NCI-H146 treated with DMSO at 0.1 percent for 48 hours (cell line): ENCODE measurements around the gene RMDN2.

Experiments
- DNase-seq: peaks from one replicate; lab custom pipeline; 2025; ENCODE audit not compliant: unreplicated experiment; lab: John Stamatoyannopoulos, UW

Gene RMDN2, protein sequence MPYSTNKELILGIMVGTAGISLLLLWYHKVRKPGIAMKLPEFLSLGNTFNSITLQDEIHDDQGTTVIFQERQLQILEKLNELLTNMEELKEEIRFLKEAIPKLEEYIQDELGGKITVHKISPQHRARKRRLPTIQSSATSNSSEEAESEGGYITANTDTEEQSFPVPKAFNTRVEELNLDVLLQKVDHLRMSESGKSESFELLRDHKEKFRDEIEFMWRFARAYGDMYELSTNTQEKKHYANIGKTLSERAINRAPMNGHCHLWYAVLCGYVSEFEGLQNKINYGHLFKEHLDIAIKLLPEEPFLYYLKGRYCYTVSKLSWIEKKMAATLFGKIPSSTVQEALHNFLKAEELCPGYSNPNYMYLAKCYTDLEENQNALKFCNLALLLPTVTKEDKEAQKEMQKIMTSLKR

DNA sequence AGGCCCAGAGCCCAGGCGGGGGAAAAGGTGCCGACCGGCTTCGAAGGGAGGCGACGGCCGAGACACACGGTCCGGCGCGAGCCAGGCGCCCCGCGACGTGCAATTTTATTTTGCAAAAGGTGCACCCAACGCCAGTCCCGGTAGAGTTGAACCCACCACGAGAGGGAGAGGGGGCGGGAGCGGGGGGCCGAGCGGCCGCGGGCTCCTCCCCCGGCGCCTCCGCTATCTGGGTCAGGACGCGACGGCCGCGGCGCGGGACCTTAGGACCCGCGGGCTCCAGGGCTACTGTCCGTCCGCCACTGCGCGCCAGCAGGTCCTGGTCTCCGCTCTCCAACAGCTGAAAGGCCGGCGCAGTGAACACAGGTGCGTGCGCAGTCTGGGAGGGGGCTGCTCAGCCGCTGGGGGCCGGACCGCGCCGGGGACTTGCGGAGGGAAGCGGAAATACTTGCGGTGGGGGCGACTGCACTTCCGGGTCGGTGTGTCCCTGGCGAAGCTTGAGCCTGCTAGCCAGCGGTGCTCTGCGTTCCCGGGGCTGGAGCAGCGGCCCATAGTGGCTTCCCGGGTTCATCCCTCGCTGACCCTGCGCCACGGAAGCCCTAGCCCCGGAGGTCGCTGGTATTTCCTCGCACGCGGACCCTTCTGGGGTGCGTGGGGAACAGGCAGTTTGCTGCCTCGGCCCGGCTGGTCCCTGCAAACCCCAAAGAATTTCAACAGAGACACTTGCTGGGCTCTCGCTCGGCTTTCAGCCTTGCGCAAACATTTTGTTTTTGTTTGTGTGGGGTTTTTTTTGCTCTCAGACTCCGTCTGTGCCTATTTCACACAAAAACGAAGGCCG is at the start of gene RMDN2:
Gene RMDN2 (plus strand): TSS at position 225 of the 835 bp plus-strand sequence. CDS start 3,991 bp downstream, outside the sequence.
- DNase-seq: peak; percentile 92

DNA sequence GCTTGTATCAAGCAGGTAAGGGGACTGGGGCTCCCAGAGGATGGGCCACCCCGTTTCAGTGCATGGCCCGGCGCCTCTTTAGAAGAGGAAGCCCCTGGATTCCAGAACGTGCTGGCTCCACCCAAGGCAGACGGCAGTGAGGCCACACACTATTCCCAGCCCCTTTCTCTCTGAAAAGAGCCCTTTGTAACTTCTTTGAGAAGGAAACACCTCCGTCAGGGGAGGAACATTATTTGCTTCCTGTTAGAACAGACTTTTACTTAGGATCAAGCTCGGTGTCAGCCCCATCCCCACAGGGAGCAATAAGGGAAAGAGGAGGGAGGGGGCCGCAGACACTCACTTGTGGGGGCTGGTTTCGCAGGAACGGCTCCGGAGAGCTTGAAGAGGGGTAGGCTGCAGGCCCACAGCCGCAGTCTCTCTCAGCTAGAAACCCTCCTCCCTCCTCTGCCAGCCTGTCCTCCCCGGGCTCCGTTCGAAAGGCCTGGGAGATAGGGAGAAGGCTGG is 49.6 kb upstream of the RMDN2 start:
- no peak for DNase-seq

DNA sequence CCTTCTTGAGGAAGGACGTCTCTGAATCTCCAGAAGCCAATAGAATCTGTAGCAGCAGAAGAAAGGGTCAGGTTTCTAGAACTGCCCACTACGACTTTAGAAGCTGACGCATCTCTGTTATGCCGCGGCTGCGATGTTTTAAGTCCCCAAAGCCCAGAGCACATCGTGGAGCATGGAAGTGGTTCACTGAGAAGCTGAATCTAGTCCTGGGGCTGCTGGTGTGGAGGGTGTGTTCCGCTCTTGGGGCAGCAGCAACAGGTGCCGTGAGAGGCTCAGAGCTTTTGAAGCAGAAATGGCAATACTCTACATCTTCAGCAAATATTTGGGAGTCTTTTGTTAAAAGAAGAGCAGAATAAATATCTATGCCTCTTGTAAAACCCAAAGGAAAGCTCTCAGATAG is 48.9 kb upstream of the RMDN2 start:
- DNase-seq: no peak

DNA sequence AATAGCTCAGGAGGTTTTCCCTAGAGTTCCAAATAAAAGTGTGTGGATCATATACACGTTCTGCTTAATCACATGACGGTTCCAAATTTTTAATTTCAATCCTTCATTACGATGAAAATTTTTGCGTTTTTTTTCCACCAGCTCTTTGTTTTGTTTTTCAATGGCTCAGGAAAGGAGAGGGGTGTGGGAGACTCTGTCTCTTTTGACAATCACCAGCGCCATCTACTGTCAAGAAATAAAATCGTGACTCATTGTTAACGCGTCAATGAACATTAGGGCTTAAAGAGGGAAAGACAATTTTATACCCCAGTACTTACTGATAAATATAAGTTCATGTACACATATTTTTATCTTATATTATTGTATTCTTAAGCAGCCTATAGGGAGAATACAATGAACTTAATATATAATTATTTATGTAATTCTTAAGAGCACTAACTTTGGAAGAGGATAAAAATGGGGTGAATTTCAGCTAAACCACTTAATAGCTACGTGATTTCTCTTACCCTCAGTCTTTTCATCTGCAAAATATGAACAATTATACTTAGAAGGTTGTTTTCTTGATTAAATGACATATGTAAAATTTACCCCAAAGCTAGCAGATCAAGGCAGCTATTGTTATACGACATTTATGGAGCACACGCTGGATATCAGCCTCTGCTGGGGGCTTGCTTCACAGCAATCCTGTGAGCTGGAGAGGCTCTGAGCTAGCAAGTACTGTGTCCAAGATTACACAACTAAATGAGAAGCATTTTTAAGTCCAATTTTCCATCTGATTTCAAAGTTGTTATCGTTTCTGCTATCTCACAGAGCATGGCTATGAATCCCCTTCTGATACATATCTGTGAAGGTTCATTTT is 47.4 kb upstream of the RMDN2 start:
- peak; percentile 71 for DNase-seq

DNA sequence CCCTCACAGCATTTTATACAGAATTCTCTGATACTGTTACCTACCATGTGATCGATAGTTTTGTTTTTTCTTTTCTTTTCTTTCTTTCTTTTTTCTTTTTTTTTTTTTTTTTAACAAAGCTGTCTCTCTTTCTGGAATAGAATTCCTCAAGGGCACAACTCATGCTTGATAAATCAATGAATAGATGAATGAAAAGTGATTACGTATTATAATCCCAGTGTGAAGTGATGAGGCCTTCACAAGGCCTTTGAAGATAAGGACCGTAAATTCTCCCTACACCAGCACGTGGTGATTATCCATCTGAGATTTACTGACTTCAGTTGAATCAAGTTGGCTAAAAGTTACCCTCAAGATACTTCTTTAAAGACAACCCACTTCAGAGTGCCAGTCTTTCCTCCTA is 46.6 kb upstream of the RMDN2 start:
- DNase-seq: no peak

DNA sequence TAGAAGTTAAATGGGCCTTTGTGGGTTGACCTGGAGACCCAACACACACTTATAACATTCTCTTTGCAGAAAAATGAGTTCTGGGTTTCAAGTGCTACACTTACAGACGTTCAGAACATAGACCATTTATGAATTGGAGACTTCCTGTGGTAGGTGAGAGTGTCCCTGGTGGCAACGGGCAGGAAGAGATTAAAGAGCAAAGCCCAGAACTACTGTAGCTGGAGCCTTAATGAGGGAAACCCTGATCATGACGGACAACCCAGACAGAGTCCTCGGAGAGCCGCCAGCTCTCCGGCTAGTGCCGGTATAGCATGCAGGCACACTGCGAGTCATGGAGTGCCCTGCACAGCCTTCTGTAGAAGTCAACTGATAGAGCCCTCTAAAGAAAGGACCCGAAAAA is 44.5 kb upstream of the RMDN2 start:
- no peak for DNase-seq

DNA sequence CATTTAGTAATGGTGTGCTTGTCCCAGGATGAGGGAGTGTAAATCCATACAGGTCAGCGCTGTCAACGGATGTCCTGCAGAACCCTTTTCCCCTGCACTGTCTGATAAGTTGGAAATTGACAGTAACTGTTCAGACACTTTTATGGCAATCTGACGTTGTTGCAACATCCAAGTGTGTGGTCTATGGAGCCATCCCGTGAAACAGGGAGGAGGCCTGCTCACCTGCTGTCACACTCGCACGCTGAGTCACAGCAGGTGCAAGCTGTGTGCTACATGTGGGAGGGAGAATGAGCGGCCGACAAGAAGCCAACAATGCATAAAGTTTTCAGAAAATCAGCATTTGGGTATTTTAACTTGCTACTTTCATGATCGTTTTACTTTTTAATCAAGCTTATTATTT is 43.7 kb upstream of the RMDN2 start:
- peak; percentile 56 for DNase-seq

DNA sequence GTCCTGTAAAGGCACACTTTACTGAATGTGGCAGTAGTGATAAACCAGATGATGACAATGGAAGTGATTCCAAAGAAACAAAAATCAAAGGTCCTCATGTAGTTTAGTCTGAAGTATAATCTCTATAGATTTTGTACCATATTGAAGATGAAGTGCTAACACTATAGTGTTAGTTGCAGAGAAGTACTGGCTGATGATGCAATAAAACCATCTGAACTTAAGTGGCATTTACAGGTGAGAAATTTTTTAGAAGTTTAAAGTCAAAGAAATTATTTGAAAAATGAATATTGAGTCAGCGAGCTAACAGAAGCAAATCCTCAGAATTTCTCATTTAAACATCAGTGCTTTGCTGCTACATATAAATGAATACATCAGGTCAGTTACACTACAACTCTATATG is 43.1 kb upstream of the RMDN2 start:
- DNase-seq: no peak

DNA sequence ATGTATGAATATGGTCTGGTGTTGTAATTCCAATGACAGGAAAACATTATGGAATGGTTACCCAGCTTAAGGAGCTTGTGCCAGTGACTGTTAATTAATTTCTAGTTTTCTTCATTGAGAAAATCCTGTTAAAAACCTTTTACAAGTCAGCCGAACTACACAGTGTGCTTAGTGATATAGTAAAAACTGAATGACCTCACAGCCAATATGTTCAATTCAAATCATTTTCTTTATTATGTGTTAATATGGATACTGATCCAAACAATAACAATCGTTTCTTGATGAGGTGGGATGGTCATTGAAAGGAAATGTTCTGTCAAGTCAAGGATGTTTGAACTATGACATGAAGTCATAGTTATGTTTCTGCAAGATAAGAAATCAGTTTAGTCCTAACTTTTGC is 41.6 kb upstream of the RMDN2 start:
- DNase-seq: no peak

DNA sequence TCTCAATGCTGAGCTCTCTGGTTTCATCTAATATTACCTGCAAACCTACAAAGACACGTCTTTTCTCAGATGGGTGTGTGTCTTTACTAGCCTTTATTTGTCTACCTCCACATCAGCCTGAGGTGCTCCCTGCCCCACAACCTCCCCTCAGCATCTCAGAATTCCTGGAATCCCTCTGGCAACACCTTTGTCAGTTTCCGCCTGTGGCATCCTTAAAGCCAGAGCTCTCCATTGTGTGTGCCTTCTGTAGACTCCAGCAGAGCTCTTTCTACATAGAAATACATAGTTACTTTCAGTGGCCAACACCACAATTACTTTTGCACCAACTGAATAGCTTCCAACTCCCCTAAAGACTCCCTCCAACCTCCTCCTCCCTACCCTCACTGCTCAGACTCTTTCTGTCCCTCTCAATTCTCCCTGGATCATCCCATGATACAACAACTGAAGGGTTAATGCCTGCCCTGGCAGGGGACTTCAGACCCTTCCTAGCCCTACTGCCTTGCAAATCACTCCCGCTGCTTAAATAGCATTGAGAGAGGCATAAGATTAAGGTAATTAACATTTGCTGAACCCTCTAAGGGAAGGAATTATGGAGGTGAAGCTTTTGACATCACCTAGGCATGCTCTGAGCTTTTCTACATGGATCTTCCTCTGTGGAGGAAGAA is 39.6 kb upstream of the RMDN2 start:
- no peak for DNase-seq

DNA sequence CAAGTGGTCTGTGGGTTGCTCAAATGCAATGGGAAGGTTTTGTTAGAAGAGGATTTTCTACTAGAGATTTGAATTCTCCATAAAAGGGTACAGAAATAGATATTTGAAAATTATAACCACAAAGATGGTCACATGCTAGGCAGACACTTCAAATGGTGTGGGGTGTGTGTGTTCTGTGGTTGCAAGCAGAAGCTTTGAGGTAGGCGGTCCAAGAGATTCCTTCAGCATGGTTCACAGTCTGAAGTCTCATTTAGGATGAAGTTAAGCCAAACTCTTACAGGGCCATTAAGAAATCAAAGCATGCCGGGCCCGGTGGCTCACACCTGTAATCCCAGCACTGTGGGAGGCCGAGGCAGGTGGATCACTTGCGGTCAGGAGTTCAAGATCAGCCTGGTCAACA is 38.3 kb upstream of the RMDN2 start:
- DNase-seq: no peak

DNA sequence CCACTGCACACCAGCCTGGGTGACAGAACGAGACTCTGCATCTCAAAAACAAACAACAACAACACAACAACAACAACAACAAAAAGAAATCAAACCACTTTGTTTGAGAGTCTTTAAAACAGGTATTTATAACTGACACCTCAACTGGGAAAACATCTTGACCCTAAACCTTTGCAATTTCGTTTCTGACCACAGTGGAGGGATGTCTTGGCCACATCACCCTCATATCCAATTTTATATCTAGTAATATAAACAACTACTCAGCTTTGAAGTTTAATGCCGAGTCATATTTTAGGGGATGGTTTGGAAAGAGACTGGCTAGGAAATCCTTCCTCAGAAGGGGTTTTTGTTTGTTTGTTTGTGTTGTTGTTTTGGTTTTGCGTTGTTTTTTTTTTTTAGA is 37.8 kb upstream of the RMDN2 start:
- DNase-seq: no peak

DNA sequence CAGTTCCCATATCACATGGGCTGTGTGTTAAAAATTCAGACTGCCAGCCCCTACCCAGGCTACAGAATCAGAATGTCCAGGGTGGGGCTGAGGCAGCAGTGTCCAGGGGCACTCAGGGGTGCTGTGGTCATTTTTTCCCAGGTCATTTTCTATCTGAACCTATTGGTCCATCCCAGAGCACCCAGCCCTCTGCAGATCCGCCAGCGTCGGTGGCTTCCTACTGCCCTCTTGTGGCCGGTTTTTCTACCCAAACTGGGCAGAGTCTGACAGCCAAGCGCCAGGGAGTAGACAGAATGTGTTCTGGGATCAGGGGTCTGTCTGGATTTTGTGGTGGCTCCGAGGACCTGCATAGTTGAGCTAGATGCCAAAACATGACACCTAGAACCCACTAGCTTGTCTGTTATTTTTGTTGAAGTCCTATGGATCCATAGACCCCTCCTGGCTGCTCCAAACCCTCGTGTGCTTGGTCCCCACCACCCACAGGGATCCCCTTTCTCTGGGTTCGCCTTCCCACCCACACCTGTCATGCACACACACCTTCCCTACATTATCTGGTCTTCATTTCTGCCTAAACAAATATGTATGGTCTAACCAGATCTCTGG is 34.1 kb upstream of the RMDN2 start:
- DNase-seq: peak; percentile 50

DNA sequence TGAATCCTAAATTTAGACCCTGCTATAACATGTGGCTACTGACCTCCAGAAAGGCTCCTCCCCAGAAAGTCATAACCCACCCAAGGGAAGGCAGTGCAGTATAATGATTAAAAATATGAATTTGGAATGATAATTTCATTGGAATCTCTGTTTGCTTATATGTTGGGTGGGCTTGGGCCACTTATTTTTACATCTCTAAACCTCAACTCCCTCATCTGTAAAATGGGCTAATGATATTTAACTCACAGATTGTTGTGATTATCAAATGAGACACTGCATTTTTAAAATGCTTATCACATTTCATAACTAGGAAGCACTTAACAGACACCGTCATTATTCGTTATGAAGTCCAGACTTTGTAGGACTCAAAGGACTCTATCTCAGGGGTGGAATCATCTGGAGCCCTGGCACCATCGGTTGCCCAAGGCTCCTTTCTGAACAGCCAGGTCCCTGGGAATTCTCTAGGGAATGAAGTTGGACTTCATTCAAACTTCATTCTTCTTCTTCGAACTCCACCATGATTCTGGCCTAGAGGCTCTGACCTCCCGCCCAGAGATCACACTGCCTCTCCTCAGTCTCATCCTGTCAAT is 33.1 kb upstream of the RMDN2 start:
- DNase-seq: no peak

DNA sequence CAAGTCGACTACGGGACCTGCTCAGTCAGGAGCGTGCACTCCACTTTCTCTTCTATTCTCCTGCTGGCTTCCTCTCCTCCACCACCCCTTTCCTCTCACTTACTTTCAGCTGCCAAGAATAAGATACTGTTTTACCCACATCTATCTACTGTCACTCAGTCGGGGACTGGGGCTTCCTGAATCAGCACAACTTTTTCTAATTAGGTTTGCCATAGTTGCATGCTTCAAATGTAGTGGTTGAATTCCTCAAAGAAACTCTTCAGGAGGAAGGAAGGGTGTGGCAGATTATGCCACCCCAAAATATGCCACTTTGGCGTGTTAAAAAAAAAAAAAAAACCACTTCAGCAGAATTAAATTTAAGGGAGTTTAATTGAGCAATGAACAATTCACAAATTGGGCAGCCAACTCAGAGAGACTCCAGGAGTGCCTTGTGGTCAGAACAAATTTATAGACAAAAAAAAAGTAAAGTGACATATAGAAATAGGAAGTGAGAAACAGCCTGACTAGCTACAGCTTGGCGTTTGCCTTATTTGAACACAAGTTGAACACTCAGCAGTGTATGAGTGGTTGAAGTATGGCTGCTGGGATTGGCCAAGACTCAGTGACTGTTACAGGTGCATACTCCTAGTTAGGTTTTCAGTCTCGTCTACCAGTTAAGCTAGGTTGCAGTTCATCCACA is 32.5 kb upstream of the RMDN2 start:
- no peak for DNase-seq

DNA sequence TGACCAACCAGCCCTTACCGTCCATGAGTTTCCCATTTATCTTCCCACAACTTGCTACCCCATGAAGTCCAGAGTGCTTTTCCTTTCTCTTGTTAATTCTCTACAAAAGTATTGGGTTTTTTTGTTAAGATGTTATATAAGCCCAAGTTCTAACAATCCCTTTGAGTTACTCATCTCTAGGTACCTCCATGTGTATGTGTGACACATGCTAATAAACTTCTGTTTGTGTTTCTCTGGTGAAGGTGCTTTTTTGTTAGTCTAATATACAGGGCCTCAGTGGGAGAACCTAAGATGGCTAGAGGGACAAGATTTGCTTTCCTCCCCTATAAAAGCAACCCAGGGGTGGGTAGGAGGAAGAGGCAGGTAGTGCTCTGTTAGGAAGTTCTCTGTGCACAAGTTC is 31.8 kb upstream of the RMDN2 start:
- no peak for DNase-seq

DNA sequence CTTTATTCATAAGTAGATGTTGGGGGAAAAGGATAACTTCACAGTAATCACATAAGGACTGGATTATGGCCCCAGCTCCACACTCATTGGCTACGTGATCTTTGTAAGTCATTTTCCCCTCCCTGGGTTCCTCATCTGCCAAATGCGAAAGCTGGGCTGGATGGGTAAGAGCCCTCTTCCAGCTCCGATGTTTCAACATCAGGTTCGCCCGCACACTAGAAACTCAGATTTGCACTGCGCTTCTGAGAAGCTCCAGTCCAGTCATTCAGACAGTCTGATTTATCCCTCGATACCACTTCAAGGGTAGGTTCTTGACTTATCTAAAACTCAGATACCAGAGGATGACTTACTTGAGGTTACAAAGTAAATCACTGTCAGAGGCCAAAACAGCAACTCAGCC is 31.0 kb upstream of the RMDN2 start:
- DNase-seq: no peak

DNA sequence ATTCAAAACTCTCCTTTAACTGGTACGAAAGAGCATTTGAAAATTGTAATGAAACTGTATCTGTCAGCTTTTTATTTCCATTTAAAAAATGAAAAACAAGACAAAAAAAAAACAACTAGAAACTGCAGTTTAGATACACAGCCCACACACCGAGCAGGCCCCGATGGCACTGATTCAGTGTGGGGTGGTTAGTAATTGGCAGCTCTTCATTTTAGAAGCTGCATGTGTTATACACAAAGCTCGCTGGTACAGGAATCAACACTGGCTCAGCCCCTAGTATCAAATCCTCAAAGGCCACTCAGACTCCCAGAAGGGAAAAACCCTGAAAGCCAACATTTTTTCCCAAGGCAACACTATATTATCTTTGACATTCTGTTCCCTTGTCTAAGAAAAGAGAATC is 30.5 kb upstream of the RMDN2 start:
- DNase-seq: no peak

DNA sequence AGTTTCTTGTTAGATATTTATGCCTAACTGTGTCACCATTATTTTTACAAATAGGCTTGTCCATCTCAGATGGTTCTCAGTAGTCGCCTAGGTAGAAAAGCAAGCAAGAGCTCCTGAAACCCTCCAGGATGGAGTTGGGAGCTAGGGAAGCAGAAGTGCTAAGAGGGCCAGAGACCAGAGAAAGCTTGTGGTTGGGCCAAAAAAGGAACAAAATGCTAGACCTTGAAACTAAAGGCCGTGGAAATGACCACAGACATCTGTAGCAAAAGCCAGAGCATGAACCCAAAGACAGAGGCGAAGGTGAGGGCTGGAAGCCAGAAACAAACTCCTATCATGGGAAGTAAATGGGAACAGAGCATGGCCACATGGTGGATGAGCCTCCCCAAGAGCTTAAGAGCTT is 29.9 kb upstream of the RMDN2 start:
- DNase-seq: no peak
